ENCODE data around the gene SDR42E2.

DNA sequence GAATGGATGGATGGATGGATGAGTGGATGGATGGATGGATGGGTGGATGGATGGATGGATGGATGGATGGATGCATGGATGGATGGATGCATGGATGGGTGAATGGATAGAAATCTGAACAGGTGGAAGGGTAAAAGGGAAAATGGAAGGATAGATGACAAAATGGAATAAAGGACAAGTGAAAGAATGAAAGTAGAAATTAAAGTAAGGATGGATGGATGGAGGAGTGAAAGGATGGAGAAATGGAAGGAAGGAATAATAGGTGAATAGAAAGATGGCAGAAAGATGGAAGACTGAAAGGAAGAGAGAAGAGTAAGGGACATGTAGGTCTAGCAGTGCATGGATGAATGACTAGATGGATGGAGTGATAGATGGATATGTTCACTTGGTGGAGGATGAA, 40.1 kb upstream of the SDR42E2 start:
- no peak for TF ChIP-seq CTCF (IDR thresholded peaks at IDR 0.05)
- no peak for TF ChIP-seq POLR2A (IDR thresholded peaks at IDR 0.05; ENCODE audit: low read depth)
- TF ChIP-seq EP300 (IDR thresholded peaks at IDR 0.05), result no peak
- TF ChIP-seq POLR2AphosphoS5 (IDR thresholded peaks at IDR 0.05), result no peak

Data from esophagus muscularis mucosa (tissue), 4 donors.